ENCODE results near the gene AMBRA1.

DNA sequence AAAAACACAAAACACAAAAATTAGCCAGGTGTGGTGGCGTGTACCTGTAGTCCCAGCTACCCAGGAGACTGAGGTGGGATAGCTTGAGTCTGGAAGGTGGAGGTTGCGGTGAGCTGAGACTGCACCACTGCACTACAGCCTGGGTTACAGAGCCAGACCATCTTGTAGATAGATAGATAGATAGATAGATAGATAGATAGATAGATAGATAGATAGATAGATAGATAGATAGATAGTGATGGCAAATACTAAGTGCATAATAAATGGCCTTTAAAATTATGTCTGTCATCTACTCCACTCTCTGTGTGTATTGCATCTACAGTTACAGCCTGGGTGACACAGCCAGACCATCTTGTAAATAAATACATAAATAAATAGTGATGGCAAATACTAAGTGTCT is 146.3 kb downstream of the AMBRA1 start:
- TF ChIP-seq POLR2A (IDR thresholded peaks at IDR 0.05; ENCODE audit: low read depth, low read length) (no peak), MYC (IDR thresholded peaks at IDR 0.05; ENCODE audit: low read depth, low read length) (no peak), EZH2 (IDR thresholded peaks at IDR 0.05; ENCODE audit: borderline replicate concordance, low read depth, low read length, severe bottlenecking) (no peak), JUN (IDR thresholded peaks at IDR 0.05; ENCODE audit: borderline replicate concordance, insufficient read depth, insufficient read length, low read depth) (no peak), POLR2AphosphoS5 (IDR thresholded peaks at IDR 0.05; ENCODE audit: insufficient read depth, low read depth, low read length) (no peak), FOS (IDR thresholded peaks at IDR 0.05; ENCODE audit: borderline replicate concordance, insufficient read depth, low read length) (no peak)
- TF ChIP-seq, protein P1, sequence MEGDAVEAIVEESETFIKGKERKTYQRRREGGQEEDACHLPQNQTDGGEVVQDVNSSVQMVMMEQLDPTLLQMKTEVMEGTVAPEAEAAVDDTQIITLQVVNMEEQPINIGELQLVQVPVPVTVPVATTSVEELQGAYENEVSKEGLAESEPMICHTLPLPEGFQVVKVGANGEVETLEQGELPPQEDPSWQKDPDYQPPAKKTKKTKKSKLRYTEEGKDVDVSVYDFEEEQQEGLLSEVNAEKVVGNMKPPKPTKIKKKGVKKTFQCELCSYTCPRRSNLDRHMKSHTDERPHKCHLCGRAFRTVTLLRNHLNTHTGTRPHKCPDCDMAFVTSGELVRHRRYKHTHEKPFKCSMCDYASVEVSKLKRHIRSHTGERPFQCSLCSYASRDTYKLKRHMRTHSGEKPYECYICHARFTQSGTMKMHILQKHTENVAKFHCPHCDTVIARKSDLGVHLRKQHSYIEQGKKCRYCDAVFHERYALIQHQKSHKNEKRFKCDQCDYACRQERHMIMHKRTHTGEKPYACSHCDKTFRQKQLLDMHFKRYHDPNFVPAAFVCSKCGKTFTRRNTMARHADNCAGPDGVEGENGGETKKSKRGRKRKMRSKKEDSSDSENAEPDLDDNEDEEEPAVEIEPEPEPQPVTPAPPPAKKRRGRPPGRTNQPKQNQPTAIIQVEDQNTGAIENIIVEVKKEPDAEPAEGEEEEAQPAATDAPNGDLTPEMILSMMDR (IDR thresholded peaks at IDR 0.05; ENCODE audit: extremely low read depth in 1 of 2, insufficient read depth in 1 of 2, low read depth in 1 of 2, low read length in 2 of 2): no peak
- TF ChIP-seq, protein P2, sequence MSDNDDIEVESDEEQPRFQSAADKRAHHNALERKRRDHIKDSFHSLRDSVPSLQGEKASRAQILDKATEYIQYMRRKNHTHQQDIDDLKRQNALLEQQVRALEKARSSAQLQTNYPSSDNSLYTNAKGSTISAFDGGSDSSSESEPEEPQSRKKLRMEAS (IDR thresholded peaks at IDR 0.05; ENCODE audit: insufficient read depth, insufficient read length): no peak
